H54 (cell line): ENCODE results near the gene PCGF3.
"Not testable (repeated sequence)": the region's sequence is repeated elsewhere in the genome, so short reads cannot be mapped to it uniquely, and the experiment has no call there.

Experiments
- DNase-seq: peaks from one replicate; pipeline ENCODE4 v3.0.0; 2011; ENCODE audit warnings: low spot score, mixed read lengths; ENCODE audit not compliant: insufficient read length
- FAIRE-seq: peaks from 3 replicates; lab custom pipeline; 2011; peaks lifted over from hg19 to GRCh38; lab: Jason Lieb, UNC
- POLR2A ChIP-seq: IDR thresholded peaks from 2 replicates; pipeline ENCODE4 v1.6.1; 2011; ENCODE audit warnings: low read depth, mild to moderate bottlenecking, low read length

The PCGF3 gene

DNA sequence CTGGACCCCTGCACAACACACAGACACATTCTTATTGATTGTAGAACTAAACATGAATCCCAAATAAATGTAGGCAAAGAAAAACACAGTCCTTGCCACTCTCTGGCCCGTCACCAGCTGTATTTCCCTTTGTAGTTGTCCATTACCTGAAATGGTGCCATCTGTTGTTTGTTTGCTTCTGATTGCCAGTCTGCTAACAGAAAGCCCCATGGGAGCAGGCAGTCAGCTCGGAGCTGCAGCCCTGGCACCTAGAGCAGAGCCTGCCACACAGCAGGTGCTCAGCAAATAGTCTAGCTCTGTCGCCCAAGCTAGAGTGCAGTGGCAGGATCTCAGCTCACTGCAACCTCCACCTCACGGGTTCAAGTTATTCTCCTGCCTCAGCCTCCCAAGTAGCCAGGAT lies 91.4 kb downstream of the PCGF3 start:
- TF ChIP-seq POLR2A = no peak
- DNase-seq (no peak), FAIRE-seq (no peak)

DNA sequence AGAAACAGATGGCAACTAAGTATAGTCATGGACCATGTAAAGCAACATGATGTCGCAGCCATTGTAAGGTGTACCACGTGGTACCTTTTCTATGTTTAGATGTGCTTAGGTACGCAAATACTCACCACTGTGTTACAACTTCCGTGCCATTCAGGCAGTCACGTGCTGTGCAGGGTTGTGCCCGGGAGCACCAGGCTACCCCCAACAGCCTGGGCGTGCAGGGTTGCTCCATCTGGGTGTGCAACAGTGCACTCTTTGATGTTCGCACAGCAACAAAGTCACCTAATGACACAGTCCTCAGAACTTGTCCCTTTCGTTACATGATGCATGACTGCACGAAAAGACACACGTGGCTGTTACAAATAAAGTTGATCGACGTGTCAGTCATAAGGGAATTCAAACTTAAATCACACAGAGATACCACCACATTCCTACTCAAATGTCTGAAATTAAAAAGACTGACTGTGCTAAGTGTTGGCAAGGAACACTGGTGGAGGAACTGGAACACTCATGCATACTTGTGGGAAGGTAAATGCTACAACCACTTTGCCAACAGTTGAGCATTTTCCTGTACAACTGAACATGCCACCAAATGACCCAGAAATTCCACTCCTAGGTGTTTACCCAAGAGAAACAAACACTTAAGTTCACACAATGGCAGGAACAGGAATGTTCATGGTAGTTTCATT lies 95.9 kb downstream of the PCGF3 start:
- DNase-seq (no peak), FAIRE-seq (no peak)
- no peak for TF ChIP-seq POLR2A

DNA sequence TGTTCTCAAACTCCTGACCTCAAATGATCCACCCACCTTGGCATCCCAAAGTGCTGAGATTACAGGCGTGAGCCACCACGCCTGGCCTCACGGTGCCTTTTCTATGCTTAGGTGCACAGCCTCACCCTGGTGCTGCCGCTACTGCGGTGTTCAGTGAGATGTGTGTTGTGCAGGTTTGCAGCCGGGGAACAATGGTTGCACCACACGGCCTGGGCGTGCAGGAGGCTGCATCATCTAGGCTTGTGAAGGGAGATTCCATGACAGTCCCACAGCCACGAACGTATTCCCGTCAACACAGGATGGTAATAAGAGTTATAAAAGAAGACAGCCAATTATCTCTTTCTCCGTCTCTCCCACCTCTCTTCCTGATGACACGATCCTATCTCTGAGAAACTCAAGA lies 98.3 kb downstream of the PCGF3 start:
- no peak for TF ChIP-seq POLR2A
- no peak for DNase-seq
- FAIRE-seq = no peak

DNA sequence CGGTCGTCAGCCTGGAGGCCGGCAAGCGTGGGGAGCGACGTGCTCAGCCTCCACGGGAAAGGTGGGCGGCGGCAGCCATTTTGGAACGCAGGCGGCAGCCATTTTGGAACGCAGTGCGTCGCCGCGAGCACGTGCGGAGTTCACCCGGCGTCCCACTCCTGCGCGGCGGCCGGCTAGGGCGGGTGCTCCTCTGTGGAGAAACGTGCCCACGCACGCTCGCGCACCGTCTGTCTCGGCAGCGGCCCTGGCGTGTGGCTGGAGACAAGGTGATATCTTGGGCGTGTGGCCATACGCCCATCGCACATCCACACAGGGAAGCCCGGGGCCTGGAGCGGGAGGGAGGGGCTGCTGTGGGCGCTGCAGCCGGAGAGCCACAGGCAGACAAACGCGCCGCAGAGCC lies 99.2 kb downstream of the PCGF3 start:
- no peak for TF ChIP-seq POLR2A
- DNase-seq = no peak
- no peak for FAIRE-seq

DNA sequence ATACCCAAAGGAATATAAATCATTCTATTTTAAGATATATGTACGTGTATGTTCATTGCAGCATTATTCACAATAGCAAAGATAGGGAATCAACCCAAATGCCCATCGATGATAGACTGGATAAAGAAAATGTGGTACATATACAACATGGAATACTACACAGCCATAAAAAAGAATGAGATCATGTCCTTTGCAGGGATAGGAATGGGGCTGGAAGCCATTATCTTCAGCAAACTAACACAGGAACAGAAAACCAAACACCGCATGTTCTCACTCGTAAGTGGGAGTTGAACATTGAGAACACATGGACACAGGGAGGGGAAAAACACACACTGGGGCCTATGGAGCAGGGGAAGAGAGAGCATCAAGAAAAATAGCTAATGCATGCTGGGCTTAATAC lies 101.3 kb downstream of the PCGF3 start:
- FAIRE-seq, DNase-seq: not testable (repeated sequence)

DNA sequence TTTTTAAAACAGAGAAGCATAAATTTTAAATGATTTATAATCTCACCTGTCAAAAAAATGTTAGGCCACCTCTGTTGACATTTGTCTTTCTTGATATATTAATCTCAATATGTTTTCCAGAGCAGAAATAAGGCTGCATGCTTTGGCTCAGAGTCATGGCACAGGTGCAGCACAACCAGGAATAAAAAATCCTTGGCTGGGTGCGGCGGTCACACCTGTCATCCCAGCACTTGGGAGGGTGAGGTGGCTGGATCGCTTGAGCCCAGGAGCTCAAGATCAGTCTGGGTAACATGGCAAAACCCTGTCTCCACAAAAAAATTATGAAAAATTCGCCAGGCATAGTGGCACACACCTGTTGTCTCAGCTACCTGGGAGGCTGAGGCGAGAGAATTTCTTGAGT lies 102.2 kb downstream of the PCGF3 start:
- FAIRE-seq (no peak), DNase-seq (no peak)
- TF ChIP-seq POLR2A = no peak

DNA sequence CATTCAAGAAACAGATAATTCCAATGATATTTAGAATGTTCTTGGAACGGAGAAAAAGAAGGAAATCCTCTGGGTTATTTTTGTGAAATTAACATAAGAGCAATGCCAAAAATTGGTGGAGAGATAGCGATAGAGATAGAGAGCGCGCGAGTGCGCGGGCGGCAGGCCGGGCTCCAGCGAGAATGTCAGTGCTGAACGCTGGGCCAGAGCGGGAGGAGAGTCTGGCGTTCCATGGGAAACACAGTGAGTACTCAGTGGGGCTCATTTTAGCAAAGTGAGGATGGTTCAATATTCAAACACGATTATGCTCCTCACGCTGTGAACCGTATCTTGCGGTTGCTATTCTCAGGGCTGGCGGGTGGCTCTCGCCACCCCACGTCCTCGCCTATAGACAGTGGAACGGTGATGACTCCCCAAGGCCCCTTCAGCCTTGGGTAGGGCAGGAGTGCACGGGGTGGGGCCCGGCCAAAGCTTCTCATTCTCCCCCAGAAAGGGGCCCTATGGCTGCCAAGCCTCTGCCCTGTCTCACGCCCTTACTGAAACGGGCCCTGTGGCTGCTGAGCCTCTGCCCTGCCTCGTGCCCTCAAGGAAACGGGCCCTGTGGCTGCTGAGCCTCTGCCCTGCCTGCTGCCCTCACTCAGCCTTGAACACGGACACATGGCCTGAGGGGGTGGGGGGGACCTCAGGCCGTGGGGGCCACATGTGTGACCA lies 103.4 kb downstream of the PCGF3 start:
- FAIRE-seq = no peak
- TF ChIP-seq POLR2A = no peak
- DNase-seq = no peak

DNA sequence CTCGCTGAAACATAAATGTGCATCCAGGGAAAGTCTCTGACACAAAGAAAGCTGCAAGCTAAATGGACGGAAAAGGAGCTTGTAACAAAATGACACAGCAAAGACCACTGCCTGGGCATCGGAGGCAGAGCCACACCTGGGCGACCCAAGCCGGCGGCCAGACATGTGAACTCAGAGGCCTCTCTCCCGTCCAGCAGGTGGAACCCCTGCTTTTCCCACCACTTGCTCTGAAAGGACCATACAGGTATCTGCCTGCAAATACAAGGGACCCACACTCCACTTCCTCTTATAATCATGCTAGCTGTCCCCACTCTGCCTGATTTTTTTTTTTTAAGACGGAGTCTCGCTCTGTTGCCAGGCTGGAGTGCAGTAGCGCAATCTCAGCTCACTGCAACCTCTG lies 108.3 kb downstream of the PCGF3 start:
- FAIRE-seq (no peak), DNase-seq (no peak)
- no peak for TF ChIP-seq POLR2A

DNA sequence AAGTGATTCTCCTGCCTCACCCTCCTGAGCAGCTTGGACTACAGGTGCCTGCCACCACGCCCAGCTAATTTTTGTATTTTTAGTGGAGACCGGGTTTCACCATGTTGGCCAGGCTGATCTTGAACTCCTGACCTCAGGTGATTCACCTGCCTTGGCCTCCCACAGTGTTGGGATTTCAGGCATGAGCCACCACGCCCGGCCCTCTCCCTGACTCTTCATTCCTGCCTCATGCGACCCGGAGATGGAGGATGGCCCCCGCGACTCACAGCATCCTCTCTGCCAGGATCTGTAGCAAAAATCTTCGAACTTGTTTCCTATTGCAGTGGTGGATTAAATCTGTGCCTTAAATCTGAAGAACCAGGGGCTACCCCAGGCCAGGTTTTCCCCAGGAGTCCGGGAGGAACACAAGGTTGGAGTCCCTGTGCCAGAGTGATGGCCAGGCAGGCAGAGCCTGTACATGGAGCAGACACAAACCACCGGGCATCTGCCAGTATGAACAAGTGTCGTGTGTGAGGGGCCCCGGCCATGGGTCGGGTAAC lies 108.7 kb downstream of the PCGF3 start:
- DNase-seq (no peak), FAIRE-seq (no peak)
- no peak for TF ChIP-seq POLR2A

DNA sequence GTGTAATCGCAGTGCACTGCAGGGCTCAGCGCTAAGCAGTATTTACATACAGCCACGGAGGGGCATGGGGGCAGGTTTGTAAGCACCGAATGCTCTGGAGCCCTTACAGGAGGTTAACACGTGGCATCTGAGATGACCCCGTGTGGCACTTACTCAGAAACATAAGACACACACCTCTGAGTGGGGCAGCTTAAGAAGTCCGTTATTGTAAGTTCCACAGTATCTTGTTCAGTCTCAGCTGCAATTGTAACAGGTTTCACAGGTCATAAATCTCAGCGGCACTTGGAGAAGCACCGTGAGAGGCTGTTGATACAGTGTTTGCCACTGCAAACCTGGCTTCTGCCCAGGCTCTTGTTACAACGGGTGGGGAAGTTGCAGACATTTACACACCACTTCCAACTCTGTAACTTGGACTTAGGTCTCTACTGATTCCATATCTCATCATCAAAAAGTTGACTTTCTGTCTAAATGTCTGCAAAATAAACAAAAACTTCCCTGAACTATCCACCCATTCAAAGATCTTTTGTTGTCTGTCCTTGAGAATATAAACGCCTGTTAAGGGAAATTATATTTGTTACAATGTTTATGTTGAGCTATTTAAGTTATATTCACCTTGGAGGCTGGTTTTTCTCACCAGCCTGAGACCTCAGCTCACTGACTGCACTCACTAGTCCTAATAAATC lies 110.0 kb downstream of the PCGF3 start:
- DNase-seq = no peak
- no peak for FAIRE-seq
- no peak for TF ChIP-seq POLR2A

DNA sequence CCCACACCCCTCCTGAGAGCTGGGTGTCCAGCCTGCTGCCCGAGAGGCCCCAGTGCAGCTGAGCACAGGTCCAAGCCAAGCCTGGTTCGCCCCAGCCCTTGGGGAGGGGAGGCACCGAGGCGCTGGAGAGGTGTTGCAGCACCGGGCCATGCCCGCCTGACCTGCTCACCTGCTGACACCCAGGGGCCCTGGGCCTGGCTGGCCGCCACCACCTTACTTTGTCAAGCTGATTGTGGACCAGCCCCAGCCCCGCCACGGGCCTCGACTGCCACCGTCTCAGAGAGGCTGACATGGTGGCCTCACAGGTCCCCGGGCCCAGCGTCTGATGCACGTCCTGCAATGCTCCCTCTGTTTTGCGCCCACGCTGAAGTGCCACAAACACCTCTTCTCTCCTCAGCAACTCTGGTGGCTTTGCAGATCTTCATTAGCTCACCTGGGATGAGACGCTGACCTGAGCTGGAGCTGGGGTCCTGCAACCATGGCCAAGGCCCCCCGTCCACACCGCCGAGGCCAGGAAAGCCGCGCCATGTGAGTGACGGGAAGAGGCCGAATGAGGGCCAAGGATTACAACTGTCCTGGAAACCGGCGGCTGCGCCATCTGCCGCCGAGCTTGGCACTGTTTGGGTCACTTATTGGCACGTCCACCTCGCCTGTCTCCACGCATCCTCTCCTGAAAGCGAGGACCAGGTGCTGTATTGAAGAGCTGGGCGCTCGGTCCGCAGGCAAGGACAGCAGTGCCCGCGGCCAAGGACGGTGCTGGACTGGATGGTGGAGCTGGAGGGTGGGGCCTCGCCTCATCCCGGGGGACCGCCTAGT lies 112.7 kb downstream of the PCGF3 start:
- DNase-seq (no peak), FAIRE-seq (no peak)
- no peak for TF ChIP-seq POLR2A

DNA sequence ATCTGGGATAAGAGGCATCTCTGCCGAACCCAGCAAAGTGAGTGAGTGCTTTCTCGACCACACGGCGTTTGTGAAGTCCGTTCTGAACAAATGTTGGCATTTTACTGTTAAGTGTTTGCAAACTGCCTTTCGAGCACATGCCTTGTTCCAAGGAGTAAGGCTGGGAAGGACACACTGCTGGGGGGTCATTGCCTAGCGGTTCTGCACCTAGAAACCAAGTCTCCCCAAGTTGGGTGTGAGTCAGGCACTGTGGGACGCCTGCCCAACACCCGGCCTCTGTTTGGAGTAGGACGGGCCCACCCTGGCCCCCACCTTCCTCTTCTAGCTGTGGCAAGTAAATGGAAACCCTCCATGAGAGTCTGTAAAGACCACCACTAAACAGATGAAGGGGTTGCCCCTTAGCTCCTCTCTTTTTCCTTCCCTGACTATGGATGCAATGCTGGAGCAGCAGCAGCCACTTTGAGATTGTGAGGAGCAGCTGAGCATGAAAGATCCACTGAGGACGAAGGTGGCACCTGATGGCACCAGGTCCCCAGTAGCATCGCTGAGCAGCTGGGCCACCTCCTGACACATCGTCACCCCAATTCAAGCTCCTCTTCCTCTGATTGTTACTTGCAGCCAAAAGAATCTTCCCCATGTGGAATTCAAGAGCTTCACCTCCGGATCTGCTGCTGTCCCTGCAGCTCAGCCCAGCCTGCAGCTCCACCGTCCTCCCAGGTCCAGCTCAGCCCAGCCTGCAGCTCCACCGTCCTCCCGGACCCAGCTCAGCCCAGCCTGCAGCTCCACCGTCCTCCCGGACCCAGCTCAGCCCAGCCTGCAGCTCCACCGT lies 114.0 kb downstream of the PCGF3 start:
- DNase-seq (no peak), FAIRE-seq (no peak)
- no peak for TF ChIP-seq POLR2A
